Lower leg skin (tissue), 3 donors: ENCODE data around the gene PHETA2.
"Not testable (repeated sequence)": the region's sequence is repeated elsewhere in the genome, so short reads cannot be mapped to it uniquely, and the experiment has no call there.

Source experiments
- CTCF ChIP-seq, 3 donors: fragments of 450-650 bp; IDR thresholded peaks; one replicate each; pipeline ENCODE4 v1.5.1; 2016; ENCODE audit warnings: antibody characterized with exemption in 3 of 3, mild to moderate bottlenecking in 3 of 3, moderate library complexity in 2 of 3
- POLR2A ChIP-seq, 2 donors: fragments of 450-650 bp; IDR thresholded peaks; one replicate each; pipeline ENCODE4 v1.6.1; 2016 to 2017; ENCODE audit warnings: antibody characterized with exemption in 2 of 2, mild to moderate bottlenecking in 1 of 2, moderate library complexity in 1 of 2

DNA sequence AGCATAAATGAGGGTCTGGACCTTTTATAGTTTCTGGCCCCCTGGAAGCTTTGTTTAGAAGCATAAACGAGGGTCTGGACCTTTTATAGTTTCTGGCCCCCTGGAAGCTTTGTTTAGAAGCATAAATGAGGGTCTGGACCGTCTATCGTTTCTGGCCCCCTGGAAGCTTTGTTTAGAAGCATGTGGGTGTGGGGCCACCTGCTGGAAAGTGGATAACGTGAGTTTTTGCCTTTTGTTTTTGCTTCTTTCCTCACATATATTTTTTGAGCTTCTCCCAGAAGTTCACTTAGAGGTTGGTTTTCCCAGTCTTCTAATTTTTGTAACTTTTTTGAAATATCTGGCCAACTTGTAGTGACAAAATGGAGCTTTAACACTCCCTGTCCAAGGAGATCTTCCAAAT is 38.7 kb downstream of the PHETA2 start:
- TF ChIP-seq POLR2A, CTCF (IDR thresholded peaks at IDR 0.05): not testable (repeated sequence)
